Heart right ventricle (tissue), 16 donors: ENCODE measurements around the gene KCTD1. TPM values are rescaled to one million over a fixed set of nuclear protein-coding genes. Genes with fewer than 3 reads are reported as not detected.

Source experiments
- ATAC-seq, 8 donors: fragments of 200-7000 bp; cut with Tn5 transposase; one replicate each; pipeline ENCODE4 v1.9.1; 2020; ENCODE audit warnings: mild to moderate bottlenecking in 8 of 8, moderate library complexity in 8 of 8, moderate number of reproducible peaks in 1 of 8
- DNase-seq, 2 donors: peaks; one replicate each; pipeline ENCODE4 v3.0.0-alpha.2; 2020
- H3K27ac ChIP-seq, 10 donors: fragments of 200-600 bp; sonication (generic) in 2 of 10; one replicate each; pipeline versions ENCODE4 v1.5.0 to v1.8.0; 2020 to 2022; ENCODE audit warnings: mild to moderate bottlenecking in 3 of 10
- H3K27me3 ChIP-seq, 7 donors: fragments of 200-600 bp; one replicate each; pipeline ENCODE4 v1.8.0; 2021 to 2022; ENCODE audit warnings: mild to moderate bottlenecking in 2 of 7
- H3K36me3 ChIP-seq, 9 donors: fragments of 200-600 bp; sonication (generic) in 1 of 9; one replicate each; pipeline versions ENCODE4 v1.5.0 to v1.8.0; 2020 to 2022; ENCODE audit warnings: mild to moderate bottlenecking in 2 of 9
- H3K4me1 ChIP-seq, 9 donors: fragments of 200-600 bp; sonication (generic) in 1 of 9; one replicate each; pipeline versions ENCODE4 v1.5.0 to v1.8.0; 2020 to 2022; ENCODE audit warnings: mild to moderate bottlenecking in 4 of 9
- H3K4me3 ChIP-seq, 10 donors: fragments of 200-600 bp; sonication (generic) in 2 of 10; one replicate each; pipeline versions ENCODE4 v1.5.0 to v1.8.0; 2020 to 2022; ENCODE audit warnings: mild to moderate bottlenecking in 7 of 10, moderate library complexity in 2 of 10
- H3K9me3 ChIP-seq, 11 donors: fragments of 200-600 bp in 10 of 11; sonication (generic) in 2 of 11; one replicate each; pipeline versions ENCODE4 v1.5.0 to v1.8.0; 2013 to 2022; ENCODE audit warnings: mild to moderate bottlenecking in 2 of 11, control low read depth in 1 of 11, moderate library complexity in 1 of 11
- WGBS, 2 donors: extraction: QIAGEN DNeasy Blood & Tissue Kit; methylation state at CpG; one replicate each; pipeline ENCODE4 v1.1.7; 2013; ENCODE audit warnings: inconsistent platforms in 1 of 2; 5-methylcytosine and 5-hydroxymethylcytosine counted together
- intact Hi-C, 10 donors: fragments of 100-400 bp; cut with DNase I; formaldehyde crosslinking; loops; one replicate each; pipeline versions ENCODE4 v1.11.1 to v1.14.2; 2022
- polyA plus RNA-seq, 2 donors: library from polyadenylated mRNA; stranded (reverse); fragments of 200-250 nt; gene quantifications; one replicate each; pipeline ENCODE4 v1.2.3, GENCODE V29; 2013
- total RNA-seq, 10 donors: library from RNA; stranded (reverse); fragmentation: NEBNext Ultra II Directional in 3 of 10; extraction: Animal tissue kit (Norgen Biotek cat#: 25700) in 3 of 10; gene quantifications; one replicate each; pipeline versions ENCODE4 v1.2.1 to v1.2.4, GENCODE V29; 2021 to 2023
- TF ChIP-seq, protein P1 (sequence below), 9 donors: fragments of 200-600 bp; sonication (generic) in 2 of 9; IDR thresholded peaks; one replicate each; pipeline versions ENCODE4 v1.5.0 to v1.8.0; 2021 to 2022; ENCODE audit warnings: antibody characterized with exemption in 9 of 9, mild to moderate bottlenecking in 5 of 9, moderate library complexity in 1 of 9
- donor health status: Arrhythmogenic right ventricular cardiomyopathy.
- donor health status: ischemic (EF 13 %, LVEDD 7.1; RV severe dilation, severe dysfunction).
- donor health status: healthy with polysubstance abuse.
- donor health status: DM: no; HTN: yes; CAD: no.
- donor health status: DM: no; HTN: no; CAD: no.
- donor health status: ischemic (EF 25% LVEDD 6.9; RV normal size, moderate dysfunction).
- donor health status: ischemic (EF 25% LVEDD 5.7; RV mildly dilated, moderate dysfunction).
- donor health status: healthy.
- donor health status: DM: yes; HTN: yes; CAD: no.
- donor health status: Ischemic cardiomyopathy.
- donor health status: ischemic (EF 35%, LVEDD 5.7; RV mildly dilated, moderate dysfunction).
- donor health status: nonischemic (EF 11% LVEDD 7.7; RV severe dilation, severe dysfunction).
- donor health status: DM: yes; HTN: yes; CAD: no.
- donor health status: PGD.
- donor health status: ischemic (EF 29% LVEDD 5.4; RV normal size, mild dysfunction).
- donor health status: nonischemic (EF 23%, LVEDD 6.1; RV moderate dilation, normal function).

KCTD1 gene
- total and polyA plus RNA-seq, 12 donors: 7.5 to 16.7 (median 10.7) TPM

DNA sequence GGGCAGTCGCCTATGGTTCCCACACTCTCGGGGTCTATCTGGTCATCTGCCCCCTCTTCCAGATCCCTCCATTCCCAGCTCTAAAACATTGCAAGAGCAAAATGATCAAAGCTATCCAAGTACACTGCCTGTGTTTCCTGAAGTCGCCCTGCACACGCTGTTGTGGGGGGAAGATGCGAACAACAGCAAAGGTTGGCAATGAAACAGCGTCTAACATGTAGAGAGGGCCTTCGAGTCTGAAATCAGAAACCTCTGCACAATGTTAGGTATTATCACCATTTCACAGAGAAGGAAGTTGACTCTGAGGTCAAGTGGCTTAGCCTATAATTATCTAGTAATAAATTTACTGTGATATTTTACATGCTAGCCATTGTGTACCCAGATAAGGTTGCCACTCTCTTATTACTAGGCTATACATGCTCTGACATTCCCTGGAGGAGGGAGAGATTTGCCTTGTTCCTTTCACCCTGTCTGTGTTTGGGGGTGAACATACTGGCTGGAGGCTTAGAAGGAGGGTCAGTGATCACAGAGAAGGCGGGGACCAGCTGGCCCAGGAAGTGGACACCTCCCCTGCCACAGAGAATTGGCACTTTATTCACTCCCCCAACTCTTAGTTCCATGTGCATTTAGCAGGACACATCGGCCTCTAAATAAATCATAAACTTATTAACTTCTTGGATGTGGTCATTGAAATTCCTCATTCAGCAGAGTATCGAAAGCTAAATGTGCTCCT lies 36.8 kb downstream of the KCTD1 start:
- DNase-seq: no peak
- Histone ChIP-seq H3K4me3 (peak overlapping the region in 1 of 10 donors; percentile 19), H3K9me3 (no peaks in the 10 kb centered on the region), H3K36me3 (no peaks in the 10 kb centered on the region), H3K4me1 (peaks cover 0 to 58% (median 28%) of the 10 kb centered on the region in 9 donors), H3K27ac (peak overlapping the region in 6 of 10 donors; percentile 0 to 57 (median 47)), H3K27me3 (no peaks in the 10 kb centered on the region)
- TF ChIP-seq, protein P1, sequence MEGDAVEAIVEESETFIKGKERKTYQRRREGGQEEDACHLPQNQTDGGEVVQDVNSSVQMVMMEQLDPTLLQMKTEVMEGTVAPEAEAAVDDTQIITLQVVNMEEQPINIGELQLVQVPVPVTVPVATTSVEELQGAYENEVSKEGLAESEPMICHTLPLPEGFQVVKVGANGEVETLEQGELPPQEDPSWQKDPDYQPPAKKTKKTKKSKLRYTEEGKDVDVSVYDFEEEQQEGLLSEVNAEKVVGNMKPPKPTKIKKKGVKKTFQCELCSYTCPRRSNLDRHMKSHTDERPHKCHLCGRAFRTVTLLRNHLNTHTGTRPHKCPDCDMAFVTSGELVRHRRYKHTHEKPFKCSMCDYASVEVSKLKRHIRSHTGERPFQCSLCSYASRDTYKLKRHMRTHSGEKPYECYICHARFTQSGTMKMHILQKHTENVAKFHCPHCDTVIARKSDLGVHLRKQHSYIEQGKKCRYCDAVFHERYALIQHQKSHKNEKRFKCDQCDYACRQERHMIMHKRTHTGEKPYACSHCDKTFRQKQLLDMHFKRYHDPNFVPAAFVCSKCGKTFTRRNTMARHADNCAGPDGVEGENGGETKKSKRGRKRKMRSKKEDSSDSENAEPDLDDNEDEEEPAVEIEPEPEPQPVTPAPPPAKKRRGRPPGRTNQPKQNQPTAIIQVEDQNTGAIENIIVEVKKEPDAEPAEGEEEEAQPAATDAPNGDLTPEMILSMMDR (IDR thresholded peaks at IDR 0.05): no peak
- WGBS, 2 donors: 50 to 53% methylated on average over 10 of the region's 10 CpGs
- ATAC-seq: peak in 7 of 8 donors; percentile 31 to 66 (median 38)
- intact Hi-C loops: loop anchor here in 1 of 10 donors (10.0 kb wide), 1 partner anchor 47 kb away; no protein-coding TSS in a partner anchor

DNA sequence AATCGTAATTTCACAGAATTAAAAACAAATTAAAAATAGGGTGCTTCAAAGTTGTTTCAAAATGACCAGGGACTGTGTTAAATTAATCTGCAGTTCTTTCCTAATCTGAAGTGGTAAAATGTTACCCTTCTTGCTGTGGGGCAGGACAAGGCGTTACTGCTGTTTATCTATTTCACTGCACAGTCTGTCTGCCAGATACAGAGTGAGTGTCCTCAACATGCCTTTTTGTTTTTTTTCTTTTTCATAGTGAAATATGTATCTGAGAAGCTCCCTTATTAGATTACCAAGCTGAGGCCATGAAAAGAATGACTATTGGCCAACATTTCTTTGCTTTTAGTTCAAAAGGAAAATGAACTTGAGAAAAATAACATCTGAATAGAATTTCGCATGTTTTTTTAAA lies 38.0 kb downstream of the KCTD1 start:
- TF ChIP-seq, protein P1 (IDR thresholded peaks at IDR 0.05): no peak
- Histone ChIP-seq H3K27me3 (no peaks in the 10 kb centered on the region), H3K27ac (peak overlapping the region in 6 of 10 donors; percentile 9 to 52 (median 32)), H3K4me1 (peaks cover 0 to 46% (median 24%) of the 10 kb centered on the region in 9 donors), H3K36me3 (no peaks in the 10 kb centered on the region), H3K9me3 (no peaks in the 10 kb centered on the region), H3K4me3 (no peak overlapping the region)
- DNase-seq (no peak), ATAC-seq (peak; percentile 49 to 86 (median 68))
- intact Hi-C loops: loop anchor here in 1 of 10 donors (10.0 kb wide), 1 partner anchor 46 kb away; no protein-coding TSS in a partner anchor
- WGBS, 2 donors: 40 to 59% methylated on average over 3 of the region's 3 CpGs

DNA sequence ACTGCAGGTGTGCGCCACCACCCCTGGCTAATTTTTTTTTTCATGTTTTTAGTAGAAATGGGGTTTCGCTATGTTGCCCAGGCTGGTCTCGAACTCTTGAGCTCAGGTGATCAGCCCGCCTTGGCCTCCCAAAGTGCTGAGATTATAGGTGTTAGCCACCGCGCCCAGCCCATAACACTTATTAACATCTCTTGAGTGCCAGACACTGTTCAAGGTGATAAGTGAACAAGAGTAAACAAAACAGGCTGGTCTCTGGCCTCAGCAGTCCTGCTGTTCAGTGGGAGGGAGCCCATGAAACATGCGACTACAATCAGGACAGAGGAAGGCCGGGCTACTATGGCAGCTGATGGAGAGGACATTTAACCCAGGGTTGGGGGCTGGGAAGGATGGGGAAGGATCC lies 42.3 kb downstream of the KCTD1 start:
- Histone ChIP-seq H3K27me3 (no peaks in the 10 kb centered on the region), H3K4me3 (no peak overlapping the region), H3K27ac (no peak overlapping the region), H3K4me1 (peaks cover 0 to 17% (median 13%) of the 10 kb centered on the region in 9 donors), H3K9me3 (no peaks in the 10 kb centered on the region), H3K36me3 (no peaks in the 10 kb centered on the region)
- WGBS, 2 donors: 96 to 97% methylated on average over 8 of the region's 8 CpGs
- DNase-seq (no peak), ATAC-seq (no peak)
- TF ChIP-seq, protein P1 (IDR thresholded peaks at IDR 0.05): no peak
- intact Hi-C loops: no loop called here

DNA sequence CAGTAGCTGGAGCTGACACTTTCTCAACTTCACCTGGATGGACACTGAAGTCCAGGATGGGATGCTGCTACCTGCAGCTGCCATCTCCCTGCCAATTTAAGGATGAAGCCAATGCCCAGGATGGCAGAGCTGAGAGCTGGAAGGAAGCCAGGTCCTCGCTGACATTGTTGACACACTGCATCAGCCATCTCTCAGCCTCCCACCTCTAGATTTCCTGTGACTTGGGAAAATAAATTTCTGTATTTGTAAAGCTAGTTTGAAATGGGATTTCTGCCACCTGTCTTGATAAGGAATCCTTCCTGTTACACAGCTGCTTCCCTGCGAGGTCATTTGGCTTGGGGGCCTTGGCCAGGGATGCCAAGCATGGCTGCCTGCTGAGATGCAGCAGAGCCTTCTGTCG lies 43.5 kb downstream of the KCTD1 start:
- Histone ChIP-seq H3K36me3 (peaks cover 0 to 12% (median 0%) of the 10 kb centered on the region in 9 donors), H3K27ac (no peak overlapping the region), H3K27me3 (no peaks in the 10 kb centered on the region), H3K4me1 (peaks cover 0 to 5% (median under 1%) of the 10 kb centered on the region in 9 donors), H3K9me3 (no peaks in the 10 kb centered on the region), H3K4me3 (no peak overlapping the region)
- intact Hi-C loops: no loop called here
- 34 to 39% methylated on average over 3 of the region's 3 CpGs for WGBS, 2 donors
- no peak for DNase-seq
- TF ChIP-seq, protein P1 (IDR thresholded peaks at IDR 0.05): no peak
- no peak for ATAC-seq
